Skin of body (tissue), 2 donors: ENCODE measurements around the gene CCNL2. TPM values are rescaled to one million over a fixed set of nuclear protein-coding genes. Genes with fewer than 3 reads are reported as not detected.
"Not testable (repeated sequence)": the region's sequence is repeated elsewhere in the genome, so short reads cannot be mapped to it uniquely, and the experiment has no call there.

Source experiments
- DNase-seq: peaks from one replicate; lab custom pipeline; 2025; lab: John Stamatoyannopoulos, UW
- total RNA-seq: library from RNA; depleted of rRNA; stranded (reverse); fragments of >200 nt; gene quantifications from one replicate; pipeline ENCODE4 v1.2.3, GENCODE V29; 2014

CCNL2 gene
- 178 TPM for total RNA-seq

DNA sequence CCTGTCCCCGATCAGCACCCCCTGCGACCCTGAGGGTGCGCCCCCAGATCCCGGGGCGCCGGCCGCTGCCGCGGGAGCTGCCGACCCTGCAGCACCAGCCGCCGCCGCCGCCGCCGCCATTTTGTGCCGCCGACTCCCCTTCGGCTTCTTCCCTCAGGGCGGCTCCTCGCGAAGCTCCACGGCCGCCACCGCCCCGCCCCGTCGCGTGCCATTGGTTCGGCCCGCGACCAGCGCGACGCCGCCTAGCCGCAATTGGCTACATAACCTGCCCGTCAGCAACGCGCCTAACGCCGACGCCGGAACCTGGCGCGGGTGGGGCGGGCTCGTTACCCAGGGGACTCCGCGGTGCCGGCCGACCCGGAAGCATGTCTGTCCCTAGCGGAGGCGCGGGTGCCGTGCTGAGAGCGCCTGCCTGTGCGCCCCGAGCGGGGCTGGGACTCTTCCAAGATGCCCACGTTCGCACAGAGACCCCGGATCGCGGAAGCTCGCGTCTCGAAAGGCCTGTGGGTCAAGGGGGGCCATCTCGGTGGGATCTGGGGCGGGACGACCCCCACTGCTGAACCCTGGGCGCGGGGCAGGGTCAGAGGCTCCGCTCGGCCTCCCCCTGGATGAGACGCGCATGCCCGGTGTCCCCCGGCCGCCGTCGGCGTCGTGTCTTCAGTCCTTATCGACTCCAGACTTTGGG, at the start of gene CCNL2:
Gene CCNL2, minus strand, starts transcription at position 149 of the 685 bp plus-strand sequence. Its CDS starts 29 bp downstream, at position 120.
- DNase-seq: peak; percentile 96

DNA sequence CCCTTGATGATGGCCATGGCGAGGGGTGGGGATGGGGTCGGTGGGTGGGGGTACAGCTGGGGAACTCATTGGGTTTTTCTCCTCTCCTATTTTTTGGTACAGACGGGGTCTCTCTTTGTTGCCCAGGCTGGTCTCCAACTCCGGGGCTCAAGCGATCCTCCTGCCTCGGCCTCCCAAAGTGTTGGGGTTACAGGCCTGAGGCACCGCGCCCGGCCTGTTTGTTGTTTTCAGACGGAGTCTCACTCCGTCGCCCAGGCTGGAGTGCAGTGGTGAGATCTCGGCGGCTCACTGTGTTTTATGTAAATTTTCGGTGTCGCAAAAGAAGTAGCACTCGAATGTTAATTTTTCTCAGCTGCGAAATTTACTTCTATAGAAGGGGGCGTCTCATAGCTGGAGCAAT, 47.5 kb upstream of the CCNL2 start:
- DNase-seq: not testable (repeated sequence)

DNA sequence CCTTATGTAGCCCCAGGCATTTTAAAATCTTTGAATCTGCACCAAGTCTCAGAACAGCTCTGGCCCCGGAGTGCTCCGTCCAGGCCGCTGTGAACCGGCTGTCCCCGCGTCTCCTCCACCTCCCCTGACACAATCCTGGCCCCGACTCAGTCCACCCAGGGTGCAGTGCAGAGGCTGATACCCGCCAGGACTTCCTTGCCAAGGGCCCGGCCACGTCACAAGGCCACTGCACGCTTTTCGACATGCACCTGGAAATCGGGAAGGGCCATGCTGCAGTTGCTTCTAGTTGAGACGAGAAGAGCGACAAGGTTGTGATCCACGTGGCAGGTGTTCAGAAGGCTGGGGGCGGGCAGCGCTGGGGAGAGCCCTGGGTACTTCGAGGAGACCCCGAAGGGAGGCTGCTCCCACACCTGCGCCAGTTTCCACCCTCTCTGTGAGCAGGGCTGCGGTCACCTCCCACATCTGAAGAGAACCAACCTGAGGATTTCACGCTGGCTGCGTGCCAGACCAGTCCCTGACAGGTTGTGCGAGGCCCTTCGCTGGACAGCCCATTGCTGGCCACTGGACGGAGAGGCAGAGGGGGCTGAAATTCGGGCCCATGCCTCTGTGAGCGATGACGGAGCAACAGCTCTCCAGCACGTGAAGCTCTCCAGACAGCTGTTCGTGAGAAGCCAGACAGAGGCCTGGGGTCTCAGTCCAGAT, 43.1 kb upstream of the CCNL2 start:
- no peak for DNase-seq

DNA sequence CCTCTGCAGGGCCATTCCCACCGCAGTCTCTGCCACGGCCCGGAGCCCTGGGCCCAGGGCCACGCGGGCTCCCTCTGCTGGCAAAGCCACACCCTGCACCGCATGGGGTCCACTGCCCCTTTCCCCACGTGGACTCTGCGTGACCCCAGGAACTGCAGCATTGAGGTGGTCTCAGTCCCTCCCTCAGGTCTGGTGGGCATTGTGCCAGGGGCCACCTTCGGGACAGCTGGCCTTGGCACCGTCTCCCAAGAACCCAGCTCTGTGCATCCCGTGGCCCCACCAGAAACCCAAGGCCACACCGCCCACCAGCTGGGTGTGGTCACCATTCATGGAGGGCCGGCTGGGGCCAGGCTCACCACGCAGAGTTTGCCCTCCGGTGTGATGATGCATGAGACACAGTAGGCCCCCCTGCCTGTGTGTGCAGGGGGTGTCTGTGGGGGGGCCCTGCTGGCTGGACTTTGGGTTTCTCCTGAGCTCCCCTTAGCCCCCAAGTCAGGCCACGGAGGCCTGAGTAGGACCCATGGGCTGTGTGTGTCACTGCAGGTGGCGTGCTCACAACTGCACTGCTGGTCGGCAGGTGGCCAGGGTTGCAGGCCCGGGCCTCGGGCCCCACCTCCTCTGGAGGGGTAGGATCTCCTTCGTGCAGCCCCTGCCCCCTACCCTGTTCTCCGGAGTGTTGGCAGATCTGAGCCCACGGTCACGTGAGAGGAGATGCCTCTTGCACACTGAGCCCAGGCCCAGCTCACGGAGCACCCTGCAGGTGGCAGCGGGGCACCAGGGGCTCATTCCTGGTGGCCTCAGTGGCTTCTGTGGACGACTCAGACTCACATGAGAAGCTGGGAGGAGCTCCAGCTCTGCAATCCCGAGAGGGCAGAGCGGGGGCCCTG, 42.1 kb upstream of the CCNL2 start:
- DNase-seq: no peak

DNA sequence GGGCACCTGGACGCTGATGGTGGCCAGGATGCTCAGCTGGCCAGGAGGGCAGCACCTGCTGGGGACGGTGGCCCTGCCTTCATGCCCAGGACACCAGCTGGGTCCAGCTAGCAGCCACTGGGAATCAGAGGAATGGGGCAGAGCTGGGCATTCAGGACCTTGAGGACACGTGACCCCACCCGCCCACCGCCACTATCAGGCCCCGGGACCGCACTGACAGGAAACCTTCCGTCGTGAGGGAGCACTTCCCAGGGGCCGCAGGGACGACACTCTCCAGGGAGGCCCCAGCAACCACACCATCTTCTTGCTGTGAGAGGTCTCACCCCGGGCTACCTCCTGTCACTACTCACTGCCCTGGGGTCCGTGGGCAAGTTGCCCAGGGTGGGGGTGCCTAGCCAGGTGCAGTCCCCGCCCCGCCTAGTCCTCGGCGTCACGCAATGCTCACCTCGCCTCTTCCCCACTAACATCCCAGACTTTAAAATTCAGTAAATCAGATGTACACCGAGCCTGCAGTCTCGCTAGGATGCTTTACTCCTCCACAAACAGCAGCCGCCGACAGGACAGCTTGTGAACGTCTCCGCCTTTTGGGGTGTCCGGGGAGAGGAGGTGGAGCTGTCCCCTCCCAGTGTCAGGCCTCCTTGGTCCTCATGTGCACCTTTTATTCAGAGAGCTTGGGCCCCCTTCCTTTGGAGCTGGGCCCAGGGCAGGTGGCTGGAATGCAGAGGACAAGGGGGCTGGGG, 41.3 kb upstream of the CCNL2 start:
- no peak for DNase-seq

DNA sequence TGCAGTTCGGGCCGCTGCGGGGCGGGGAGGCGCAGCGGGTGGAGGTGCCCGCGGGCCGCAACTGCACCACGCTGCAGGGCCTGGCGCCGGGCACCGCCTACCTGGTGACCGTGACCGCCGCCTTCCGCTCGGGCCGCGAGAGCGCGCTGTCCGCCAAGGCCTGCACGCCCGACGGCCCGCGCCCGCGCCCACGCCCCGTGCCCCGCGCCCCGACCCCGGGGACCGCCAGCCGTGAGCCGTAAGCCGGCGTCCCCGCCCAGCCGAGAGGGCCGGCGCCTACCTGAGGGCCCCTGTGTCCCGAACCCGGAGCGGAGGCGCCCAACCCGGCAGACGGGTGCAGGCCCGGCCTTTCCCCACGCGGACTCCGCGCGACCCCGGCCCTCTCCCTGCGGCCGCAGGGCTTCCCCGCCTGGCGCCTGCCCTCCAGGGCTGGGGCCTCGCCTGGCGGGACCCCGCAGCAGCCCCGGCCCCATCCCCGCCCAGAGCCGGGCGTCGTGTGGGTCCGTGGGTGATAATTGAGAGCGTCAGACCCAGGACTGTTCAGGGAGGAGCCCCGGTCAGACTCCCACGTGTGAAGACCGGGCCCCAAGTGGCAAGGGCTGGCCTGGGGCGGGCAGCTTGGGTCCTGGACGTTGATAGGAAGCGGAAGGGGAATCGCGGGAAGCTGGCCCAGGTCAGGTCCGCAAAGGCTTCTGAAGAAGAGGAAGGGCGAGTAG, 40.6 kb upstream of the CCNL2 start:
- no peak for DNase-seq

DNA sequence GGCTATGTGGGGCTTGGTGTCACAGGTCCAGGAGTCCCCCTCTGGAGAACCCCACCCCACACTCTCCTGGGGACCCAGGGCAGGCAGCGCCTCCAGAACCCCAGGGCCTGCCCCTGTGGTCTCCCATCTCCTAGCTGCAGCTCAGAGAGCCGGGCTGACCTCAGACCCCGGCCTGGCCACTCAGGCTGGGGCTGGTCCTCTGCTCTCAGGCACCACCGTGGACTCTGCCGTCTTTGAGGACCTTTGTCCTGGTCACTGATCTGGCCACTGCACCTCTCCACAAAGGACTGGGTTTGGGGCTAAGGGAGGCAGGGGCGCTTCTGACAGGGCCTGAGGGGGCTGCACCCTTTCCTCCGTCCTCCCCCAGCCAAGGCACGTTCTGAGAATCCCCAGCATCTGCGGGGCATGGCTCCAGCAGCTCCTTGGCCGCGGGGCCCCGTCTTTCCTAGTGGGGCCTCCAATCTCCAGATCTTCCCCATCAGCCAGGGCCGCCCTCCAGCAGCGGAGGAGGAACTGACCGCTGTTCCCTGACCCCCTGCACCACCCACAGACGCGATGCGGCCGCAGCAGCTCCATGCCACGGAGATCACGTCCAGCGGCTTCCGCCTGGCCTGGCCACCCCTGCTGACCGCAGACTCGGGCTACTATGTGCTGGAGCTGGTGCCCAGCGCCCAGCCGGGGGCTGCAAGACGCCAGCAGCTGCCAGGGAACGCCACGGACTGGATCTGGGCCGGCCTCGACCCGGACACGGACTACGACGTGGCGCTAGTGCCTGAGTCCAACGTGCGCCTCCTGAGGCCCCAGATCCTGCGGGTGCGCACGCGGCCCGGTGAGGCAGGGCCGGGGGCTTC, 39.6 kb upstream of the CCNL2 start:
- DNase-seq: no peak

DNA sequence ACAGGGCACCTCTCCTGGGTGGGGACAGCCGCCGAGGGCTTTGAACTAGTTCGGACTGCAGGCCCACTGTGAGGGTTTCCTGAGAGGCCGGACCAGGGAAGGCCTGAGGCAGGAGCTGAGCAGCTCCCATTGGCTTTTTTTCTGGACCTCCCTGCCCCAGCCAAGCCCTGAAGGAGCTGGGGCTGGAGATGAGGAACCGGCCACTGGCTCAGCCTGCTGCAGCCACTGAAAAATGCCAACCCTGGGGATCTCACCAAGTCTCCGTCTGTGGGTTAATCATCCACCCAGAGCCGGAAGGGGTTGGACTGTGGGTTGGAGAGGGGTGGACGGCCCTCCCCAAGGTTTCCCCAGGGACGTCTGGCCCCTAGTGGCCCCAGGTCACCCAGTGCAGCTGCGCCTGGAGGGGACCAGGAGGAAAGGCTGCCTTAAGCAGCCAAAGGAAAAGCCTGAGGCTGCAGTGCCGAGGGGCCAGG, 38.8 kb upstream of the CCNL2 start:
- DNase-seq: no peak

DNA sequence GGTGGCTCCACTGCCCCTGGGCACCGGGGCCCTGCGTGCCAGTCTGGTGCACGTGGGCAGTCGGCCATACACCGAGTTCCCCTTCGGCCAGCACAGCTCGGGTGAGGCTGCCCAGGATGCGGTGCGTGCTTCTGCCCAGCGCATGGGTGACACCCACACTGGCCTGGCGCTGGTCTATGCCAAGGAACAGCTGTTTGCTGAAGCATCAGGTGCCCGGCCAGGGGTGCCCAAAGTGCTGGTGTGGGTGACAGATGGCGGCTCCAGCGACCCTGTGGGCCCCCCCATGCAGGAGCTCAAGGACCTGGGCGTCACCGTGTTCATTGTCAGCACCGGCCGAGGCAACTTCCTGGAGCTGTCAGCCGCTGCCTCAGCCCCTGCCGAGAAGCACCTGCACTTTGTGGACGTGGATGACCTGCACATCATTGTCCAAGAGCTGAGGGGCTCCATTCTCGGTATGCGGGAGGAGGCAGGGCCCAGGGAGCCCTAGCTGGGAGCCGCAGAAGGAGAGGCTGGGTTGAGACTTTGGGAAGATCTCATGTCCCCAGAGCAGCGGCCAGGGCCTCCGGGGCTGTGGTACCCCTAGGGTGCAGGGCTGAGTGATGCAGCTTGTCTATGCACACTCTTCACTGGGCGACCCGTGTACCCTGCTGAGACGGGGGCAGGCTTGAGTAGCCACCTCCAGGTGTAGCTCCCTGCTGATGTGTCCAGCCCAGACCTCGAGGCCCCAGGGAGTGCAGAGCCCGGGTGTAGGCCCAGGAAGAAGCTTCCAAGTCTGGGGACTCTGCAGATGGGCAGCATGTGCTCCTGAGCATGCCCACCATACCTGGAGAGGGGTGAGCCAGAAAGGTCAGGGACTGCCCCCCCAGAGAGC, 38.1 kb upstream of the CCNL2 start:
- no peak for DNase-seq

DNA sequence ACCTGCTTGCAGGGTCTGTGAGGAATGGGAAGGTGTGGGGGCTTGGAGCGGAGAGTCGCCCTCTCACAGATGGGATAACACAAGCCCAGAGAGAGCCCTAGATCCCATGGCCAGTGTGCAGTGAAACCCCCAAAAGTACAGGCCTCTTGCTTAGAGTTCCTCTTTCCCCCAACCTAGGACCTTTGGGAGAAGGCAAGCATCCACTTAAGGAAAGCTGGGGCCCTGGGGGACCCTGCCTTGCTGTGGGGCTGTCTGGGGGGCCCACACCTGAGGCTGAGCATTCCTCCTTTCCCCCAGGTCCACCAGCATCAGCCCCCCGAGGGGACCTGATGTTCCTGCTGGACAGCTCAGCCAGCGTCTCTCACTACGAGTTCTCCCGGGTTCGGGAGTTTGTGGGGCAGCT, 37.5 kb upstream of the CCNL2 start:
- DNase-seq: no peak

DNA sequence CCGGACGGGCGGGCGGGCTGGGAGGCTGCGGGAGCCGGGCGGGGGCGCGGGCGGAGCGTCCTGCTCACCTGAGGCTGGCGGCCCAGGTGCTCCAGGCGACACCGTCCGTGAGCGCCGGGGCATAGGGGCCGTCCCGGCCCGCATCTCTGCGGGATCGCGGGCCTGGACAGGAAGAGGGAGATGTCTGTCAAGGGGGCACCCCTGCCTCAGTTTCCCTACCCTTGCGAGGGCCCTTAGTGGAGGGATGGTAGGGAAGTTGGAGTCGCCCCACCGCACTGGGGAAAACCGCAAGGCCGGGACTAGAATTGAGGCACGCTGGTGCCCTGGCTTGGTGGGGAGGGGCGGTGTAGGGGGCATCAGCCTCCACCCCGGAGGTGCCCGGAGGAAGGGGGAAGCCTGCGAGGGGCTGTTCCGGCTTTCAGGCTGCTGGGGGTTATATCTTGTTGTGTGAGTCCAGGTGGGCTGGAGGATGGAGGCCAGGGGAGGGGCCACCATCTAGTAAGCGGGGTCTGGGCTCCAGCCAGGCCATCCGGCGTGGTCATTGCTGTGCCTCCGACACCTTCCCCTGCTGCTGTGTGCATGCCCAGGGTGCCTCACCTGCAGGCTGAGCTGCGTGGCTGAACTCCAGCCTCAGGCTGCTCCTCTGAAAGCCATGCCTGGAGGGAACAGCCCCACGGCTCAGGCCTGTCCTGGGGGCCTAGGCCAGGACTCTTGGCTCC, 36.9 kb upstream of the CCNL2 start:
- DNase-seq: no peak

DNA sequence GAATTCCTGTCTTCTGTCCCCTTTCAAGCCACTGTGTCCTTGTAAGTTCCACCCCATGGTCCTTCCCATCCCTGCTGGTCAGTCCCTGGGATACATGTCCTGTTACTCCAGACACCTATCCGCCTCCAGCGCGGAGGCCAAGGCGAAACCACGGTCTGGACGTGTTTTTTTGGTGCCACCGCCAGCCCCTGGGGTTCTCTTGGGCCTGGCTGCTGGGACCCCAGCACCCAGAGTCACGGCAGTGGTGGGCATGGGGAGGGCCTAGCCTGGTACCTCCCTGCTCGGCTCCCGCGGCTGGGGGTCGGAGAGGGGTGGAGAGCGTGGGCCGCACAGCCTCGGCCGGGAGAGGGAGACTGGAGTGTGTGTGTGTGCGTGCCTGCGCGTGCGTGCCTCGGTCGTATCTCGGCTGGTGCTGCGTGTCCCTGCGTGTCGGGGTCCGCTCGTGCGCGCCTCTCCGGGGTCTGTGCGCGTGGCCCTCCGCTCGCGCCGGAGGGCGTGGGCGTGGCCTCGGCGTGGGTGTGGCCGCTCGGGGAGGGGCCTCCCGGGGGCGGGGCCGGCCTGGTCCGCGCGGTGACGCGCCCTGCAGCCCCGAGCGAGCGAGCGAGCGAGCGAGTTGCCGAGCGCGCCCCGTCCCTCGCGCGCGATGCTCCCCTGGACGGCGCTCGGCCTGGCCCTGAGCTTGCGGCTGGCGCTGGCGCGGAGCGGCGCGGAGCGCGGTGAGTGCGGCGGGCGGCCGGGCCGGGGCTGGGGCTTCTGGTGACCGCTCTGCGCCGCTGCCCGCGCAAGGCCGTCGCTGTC, 36.2 kb upstream of the CCNL2 start, which contains the start of gene VWA1:
Gene VWA1, plus strand, starts transcription at position 585 of the 798 bp plus-strand sequence. Its CDS starts 59 bp downstream, at position 644.
- DNase-seq: peak; percentile 32

DNA sequence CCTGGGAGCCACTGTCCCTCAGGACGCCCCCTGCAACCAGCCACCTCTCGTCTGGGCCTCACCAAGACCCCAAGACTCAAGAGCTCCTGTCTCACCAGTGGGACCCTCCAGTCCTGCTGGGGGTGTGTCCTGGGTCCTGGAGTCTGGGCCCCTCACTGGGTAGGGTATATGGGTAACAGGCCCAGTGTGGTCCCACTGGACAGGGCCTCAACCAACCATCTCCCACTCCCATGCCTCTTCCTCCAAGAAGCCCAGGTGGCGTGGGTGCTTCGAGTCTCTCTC, 35.6 kb upstream of the CCNL2 start:
- DNase-seq: no peak

DNA sequence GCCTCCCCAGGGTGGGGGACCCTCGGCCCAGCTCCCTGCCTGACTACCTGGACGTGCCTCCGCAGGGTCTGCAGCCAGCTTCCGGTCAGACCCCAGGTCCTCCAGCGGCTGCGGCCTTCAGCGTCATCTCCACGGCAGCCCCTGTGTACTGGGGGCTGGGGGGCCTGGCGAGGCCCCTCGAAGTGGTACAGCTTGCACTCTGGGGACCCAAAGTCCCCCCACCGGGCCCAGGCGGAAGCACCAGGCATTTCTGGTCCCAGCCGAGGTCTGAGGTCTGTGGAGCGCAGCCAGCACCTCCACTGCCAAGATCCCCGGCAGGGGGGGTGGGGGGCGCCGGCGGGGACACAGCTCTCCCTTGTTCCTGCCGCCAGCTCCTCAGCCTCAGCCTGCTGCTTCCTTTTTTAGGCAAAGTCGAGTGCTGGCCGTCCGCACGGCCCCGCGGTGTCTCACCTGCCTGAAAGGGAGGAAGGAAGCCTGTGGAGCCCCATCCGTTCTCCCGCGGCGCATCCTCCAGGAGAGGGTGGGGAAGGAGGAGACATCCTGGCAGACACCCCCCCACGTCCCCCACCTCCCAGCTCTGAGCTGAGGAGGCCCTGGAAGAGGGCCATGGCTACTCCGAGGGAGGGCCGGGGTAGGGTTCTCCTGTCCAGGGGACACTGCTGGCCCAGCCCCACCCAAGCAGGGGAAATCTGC, 35.1 kb upstream of the CCNL2 start:
- no peak for DNase-seq

DNA sequence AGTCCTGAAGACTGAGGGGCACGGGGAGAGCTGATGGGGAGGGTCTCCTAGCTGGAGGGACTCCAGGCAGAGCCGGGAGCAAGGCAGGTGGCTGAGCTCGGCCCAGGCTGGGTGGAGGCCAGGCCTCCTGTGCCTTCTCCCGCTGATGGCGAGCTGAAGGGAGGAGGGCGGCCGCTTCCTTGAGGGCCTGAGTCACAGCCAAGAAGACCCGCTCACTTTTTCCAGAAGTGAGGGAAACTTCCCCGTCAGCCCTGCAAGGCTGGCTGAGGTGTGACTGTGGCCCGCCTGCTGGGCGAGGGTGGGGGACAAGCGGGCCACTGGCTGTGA, 34.6 kb upstream of the CCNL2 start:
- DNase-seq: no peak

DNA sequence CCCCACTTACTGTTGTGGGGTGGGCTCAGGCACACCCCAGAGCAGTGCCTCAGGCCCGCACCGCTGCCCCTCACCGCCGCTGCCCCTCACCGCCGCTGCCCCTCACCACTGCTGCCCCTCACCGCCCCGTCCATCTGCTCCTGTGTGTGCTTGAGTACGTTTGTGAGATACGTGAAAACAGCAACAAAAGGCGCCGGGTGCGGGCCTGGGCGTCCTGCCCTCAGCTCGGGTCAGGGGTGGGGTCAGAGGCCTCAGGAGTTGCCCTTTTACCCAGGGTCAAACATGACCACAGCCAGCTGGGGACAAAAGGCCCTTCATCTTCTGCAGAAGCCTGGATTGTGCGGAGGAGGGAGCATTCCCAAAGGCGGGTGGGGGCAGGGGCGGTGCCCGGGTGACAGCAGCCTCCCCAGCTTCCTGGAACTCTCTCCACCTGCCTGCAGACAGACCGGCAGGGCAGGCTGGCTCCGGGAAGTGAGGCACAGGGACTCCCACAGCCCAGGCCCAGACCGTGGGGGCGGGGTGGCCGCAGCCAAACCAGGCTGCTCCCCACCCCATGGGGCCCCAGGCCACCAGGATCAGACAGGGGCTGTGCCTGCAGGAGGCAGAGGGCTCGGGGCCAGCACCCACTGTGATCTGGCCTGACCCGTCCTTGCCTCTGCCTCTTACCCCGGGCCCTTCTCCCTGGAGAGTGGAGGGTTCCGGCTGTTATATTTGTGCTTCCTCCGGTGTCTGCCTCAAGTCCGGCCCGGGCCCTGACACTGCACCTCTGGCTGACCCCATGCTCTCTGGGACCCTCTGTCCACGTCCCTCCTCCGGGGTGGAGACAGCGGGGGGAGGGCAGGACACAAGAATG, 34.0 kb upstream of the CCNL2 start:
- DNase-seq: peak; percentile 41
